Nephron progenitor cell (in vitro differentiated cells): Measurements from ENCODE around the gene OPN1SW.

Experiments
- DNase-seq: peaks from one replicate; pipeline ENCODE4 v3.0.0; 2021
- H3K27ac Mint-ChIP-seq: 2 replicates; pipeline ENCODE4 v1.8.0; 2021; ENCODE audit warnings: mild to moderate bottlenecking, moderate library complexity, mixed read lengths
- H3K27me3 Mint-ChIP-seq: 2 replicates; pipeline ENCODE4 v1.8.0; 2021; ENCODE audit warnings: mild to moderate bottlenecking, low read depth, mixed read lengths; ENCODE audit not compliant: poor library complexity
- H3K36me3 Mint-ChIP-seq: 2 replicates; pipeline ENCODE4 v1.8.0; 2021; ENCODE audit warnings: low read depth, mixed read lengths
- H3K4me1 Mint-ChIP-seq: 2 replicates; pipeline ENCODE4 v1.8.0; 2021; ENCODE audit warnings: mixed read lengths
- H3K4me3 Mint-ChIP-seq: 2 replicates; pipeline ENCODE4 v1.8.0; 2021; ENCODE audit warnings: mild to moderate bottlenecking, moderate library complexity, mixed read lengths
- H3K9me3 Mint-ChIP-seq: 2 replicates; pipeline ENCODE4 v1.8.0; 2021; ENCODE audit warnings: mild to moderate bottlenecking, moderate library complexity, mixed read lengths
- TF ChIP-seq, protein P1 (sequence below): fragments of 200-600 bp; sonication (generic); IDR thresholded peaks from 2 replicates; pipeline ENCODE4 v1.5.0; 2021; ENCODE audit warnings: antibody characterized with exemption

The OPN1SW gene

GRCh38 chr7:128759242-128759641, 16.4 kb downstream of the OPN1SW start:
- no peaks in the 10 kb centered on the region for H3K4me1 Mint-ChIP-seq
- H3K4me3 Mint-ChIP-seq = no peak overlapping the region
- no peaks in the 10 kb centered on the region for H3K9me3 Mint-ChIP-seq
- no peak overlapping the region for H3K27ac Mint-ChIP-seq
- TF ChIP-seq, protein P1, sequence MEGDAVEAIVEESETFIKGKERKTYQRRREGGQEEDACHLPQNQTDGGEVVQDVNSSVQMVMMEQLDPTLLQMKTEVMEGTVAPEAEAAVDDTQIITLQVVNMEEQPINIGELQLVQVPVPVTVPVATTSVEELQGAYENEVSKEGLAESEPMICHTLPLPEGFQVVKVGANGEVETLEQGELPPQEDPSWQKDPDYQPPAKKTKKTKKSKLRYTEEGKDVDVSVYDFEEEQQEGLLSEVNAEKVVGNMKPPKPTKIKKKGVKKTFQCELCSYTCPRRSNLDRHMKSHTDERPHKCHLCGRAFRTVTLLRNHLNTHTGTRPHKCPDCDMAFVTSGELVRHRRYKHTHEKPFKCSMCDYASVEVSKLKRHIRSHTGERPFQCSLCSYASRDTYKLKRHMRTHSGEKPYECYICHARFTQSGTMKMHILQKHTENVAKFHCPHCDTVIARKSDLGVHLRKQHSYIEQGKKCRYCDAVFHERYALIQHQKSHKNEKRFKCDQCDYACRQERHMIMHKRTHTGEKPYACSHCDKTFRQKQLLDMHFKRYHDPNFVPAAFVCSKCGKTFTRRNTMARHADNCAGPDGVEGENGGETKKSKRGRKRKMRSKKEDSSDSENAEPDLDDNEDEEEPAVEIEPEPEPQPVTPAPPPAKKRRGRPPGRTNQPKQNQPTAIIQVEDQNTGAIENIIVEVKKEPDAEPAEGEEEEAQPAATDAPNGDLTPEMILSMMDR = no peak
- peaks cover 55% of the 10 kb centered on the region for H3K36me3 Mint-ChIP-seq
- no peak for DNase-seq
- H3K27me3 Mint-ChIP-seq = no peaks in the 10 kb centered on the region

GRCh38 chr7:128758553-128758952, 17.0 kb downstream of the OPN1SW start:
- Mint-ChIP-seq H3K27ac (no peak overlapping the region), H3K9me3 (no peaks in the 10 kb centered on the region), H3K36me3 (peaks cover 61% of the 10 kb centered on the region), H3K27me3 (no peaks in the 10 kb centered on the region), H3K4me3 (no peak overlapping the region), H3K4me1 (no peaks in the 10 kb centered on the region)
- TF ChIP-seq, protein P1 = no peak
- no peak for DNase-seq

GRCh38 chr7:128757203-128757602, 18.4 kb downstream of the OPN1SW start:
- H3K27ac Mint-ChIP-seq = no peak overlapping the region
- H3K9me3 Mint-ChIP-seq = no peaks in the 10 kb centered on the region
- H3K36me3 Mint-ChIP-seq = peaks cover 64% of the 10 kb centered on the region
- TF ChIP-seq, protein P1 = no peak
- no peak for DNase-seq
- H3K4me3 Mint-ChIP-seq = no peak overlapping the region
- H3K4me1 Mint-ChIP-seq = no peaks in the 10 kb centered on the region
- H3K27me3 Mint-ChIP-seq = no peaks in the 10 kb centered on the region

DNA sequence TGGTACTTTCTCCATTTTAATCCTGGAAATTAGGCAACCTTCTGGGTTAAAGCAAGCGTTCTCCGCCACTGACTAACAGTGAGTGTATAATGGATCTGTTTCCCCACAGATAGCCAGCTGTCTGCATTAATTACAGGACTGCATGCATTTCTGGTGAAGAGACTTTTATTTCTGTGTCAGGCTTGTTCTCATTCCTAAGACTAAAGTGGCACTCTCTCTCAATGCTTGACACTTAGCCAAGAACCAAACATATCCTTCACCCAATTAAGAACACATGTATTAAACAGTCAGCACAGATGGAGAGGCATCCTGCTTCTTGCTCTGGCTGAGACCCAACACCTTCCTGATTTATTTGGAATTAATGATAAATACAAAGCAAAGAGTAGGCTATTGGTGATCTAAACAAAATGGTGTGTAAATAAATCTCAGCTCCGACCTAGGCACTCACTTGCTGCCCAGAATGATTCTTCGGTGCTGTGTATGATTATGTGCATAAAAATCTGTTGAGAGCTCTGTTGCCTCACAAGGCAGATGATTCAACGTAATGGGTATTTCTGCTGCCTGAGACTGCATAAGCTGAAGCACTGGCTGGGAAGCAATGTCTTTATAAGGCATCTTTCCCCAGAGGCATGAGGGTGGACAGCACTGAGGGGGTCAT, 19.6 kb downstream of the OPN1SW start:
- TF ChIP-seq, protein P1 = no peak
- DNase-seq = no peak
- Mint-ChIP-seq H3K27me3 (no peaks in the 10 kb centered on the region), H3K9me3 (no peaks in the 10 kb centered on the region), H3K4me1 (no peaks in the 10 kb centered on the region), H3K27ac (no peak overlapping the region), H3K4me3 (no peak overlapping the region), H3K36me3 (peaks cover 52% of the 10 kb centered on the region)

DNA sequence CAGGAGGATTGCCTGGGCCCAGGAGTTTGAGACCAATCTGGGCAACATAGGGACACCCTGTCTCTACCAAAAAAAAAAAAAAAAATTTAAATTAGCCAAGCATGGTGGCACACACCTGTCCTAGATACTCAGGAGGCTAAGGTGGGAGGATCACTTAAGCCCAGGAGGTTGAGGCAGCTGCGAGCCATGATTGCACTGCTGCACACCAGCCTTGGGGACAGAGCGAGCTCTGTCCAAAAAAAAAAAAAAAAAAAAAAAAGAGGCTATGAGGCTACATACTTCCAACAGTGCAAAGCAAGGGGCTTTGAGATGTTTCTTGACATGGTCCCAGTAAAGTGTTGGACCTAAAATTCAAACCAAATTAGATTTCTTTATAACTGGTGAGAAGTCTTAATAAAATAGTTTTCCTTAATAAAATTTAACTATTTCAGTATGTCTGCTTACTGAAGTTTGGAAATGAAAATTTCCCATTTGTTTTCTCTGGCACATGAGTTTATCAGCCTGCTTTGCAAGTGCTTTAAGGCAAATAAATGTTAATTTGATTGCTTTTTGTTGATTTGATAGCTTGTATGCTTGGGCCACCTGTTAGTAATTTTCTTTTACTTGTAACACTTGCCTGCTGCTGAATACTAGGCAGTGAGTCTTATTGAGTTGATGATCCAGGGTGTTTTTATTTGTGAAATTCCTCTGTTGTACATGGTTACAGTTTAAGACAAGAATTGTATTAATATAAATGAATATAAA, 20.3 kb downstream of the OPN1SW start:
- TF ChIP-seq, protein P1 = no peak
- DNase-seq = no peak
- peaks cover 57% of the 10 kb centered on the region for H3K36me3 Mint-ChIP-seq
- H3K4me1 Mint-ChIP-seq = no peaks in the 10 kb centered on the region
- no peak overlapping the region for H3K4me3 Mint-ChIP-seq
- no peaks in the 10 kb centered on the region for H3K9me3 Mint-ChIP-seq
- peak overlapping the region; percentile 42 for H3K27ac Mint-ChIP-seq
- no peaks in the 10 kb centered on the region for H3K27me3 Mint-ChIP-seq

DNA sequence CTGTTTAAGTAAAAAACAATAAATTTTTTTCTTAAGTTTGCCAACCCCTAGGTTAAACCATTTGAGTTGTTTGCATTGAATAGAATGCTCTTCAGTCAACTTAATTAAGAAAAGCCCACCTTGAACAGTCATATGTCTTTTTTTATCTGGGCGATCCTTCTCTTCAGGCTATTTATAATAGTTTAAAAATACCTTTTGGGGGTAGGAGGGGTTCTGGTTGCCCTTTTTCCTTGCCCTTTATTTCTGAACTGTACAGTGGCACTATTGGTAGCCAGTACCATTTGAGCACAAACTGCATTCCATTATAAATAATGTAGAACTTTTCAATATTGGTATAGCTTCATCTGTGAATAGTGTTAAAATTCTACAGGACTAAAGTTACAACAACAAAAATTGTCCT, 23.3 kb downstream of the OPN1SW start:
- TF ChIP-seq, protein P1 = no peak
- Mint-ChIP-seq H3K4me3 (no peak overlapping the region), H3K27ac (no peak overlapping the region), H3K9me3 (no peaks in the 10 kb centered on the region), H3K27me3 (no peaks in the 10 kb centered on the region), H3K4me1 (no peaks in the 10 kb centered on the region), H3K36me3 (peaks cover 70% of the 10 kb centered on the region)
- DNase-seq = no peak
